ENCODE measurements around the gene KCNK4. TPM values are rescaled to one million over a fixed set of nuclear protein-coding genes. Genes with fewer than 3 reads are reported as not detected.
A peak's percentile ranks its signal among the peaks of the same experiment; 100 is the strongest.

Gene KCNK4
- total and polyA plus RNA-seq, 2 experiments from 2014 or later: 0.13 TPM; not detected in 1

- H3K4me3 ChIP-seq: no peak overlapping the region
- no peaks in the 10 kb centered on the region for H3K79me2 ChIP-seq (ENCODE audit: insufficient read depth)
- no peak for TF ChIP-seq EZH2phosphoT487 (IDR thresholded peaks at IDR 0.05; ENCODE audit: insufficient read depth, low read depth)
- TF ChIP-seq EZH2 (IDR thresholded peaks at IDR 0.05; ENCODE audit: insufficient read depth, poor library complexity, severe bottlenecking): no peak
- H3K27ac ChIP-seq: no peak overlapping the region
- no peaks in the 10 kb centered on the region for H3K9me2 ChIP-seq (ENCODE audit: insufficient read depth)
- peaks cover 9% of the 10 kb centered on the region for H3K4me1 ChIP-seq (ENCODE audit: insufficient read depth)
- no peak overlapping the region for H3K9ac ChIP-seq
- H2AFZ ChIP-seq: no peak overlapping the region
- no peak overlapping the region for H3K4me2 ChIP-seq (ENCODE audit: unreplicated experiment)
- no peaks in the 10 kb centered on the region for H4K20me1 ChIP-seq (ENCODE audit: insufficient read depth)
- in situ Hi-C loops (cut with MboI): no loop called here
- DNase-seq: peak; percentile 39
- 77 to 82% methylated on average over 24 to 29 of the region's 29 CpGs for WGBS, 2 experiments (ENCODE audit: low coverage in 1 of 2, low lambda C conversion rate in 2 of 2, missing lambda C conversion rate in 2 of 2)
- peaks cover 7% of the 10 kb centered on the region; the same call in 1 of the 2 replicates for H3F3A ChIP-seq (ENCODE audit: insufficient read depth)
- H3K36me3 ChIP-seq (ENCODE audit: low read depth): peaks cover 7% of the 10 kb centered on the region; the same call in 1 of the 2 replicates
- no peaks in the 10 kb centered on the region for H3K27me3 ChIP-seq (replicated peaks; ENCODE audit: insufficient read depth)
- no peaks in the 10 kb centered on the region for H3K9me3 ChIP-seq (ENCODE audit: low read depth)
Observed at GRCh38 chr11:64263021-64263946, 27.8 kb upstream of the KCNK4 start.

DNA sequence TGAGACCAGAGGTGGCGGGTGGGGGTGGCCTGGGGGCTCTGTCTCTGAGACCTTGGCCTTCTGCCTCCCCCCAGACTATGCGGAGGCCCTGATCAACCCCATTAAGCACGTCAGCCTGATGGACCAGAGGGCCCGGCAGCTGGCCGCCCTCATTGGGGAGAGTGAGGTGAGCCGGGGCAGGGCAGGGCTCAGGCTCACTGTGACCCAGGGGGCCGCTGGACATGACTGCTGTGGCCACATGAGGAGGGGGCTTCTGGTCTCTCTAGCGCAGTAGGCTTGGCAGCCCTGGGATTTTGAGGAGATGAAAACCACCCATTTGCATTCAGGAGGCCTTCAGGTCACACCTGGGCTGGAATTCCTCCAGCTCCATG is 27.2 kb upstream of the KCNK4 start:
- in situ Hi-C loops (cut with MboI): no loop called here
- no peak overlapping the region for H3K27ac ChIP-seq

DNA sequence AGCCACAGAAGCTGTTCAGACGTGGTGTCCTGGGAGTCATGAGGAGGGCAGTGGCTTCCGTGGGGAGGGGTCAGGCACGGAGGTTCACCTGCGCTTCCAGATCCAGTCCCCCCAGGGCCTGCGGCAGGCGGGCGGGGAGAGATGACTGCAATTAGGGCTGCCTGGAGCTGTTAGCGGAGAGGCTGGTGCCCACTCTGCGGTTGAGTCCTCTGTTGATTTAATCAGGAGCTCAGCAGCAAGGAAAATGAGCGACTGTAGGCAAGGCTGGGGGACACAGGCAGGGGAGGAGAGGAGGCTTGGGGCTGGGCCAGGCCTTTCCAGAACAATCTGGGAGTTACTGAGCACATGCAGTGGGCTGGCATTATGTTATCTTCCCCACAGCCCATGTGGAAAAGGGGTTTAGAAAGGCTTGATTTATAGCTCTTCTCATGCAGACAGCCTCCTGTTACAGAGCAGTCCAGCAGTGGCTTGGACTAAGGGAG is 26.7 kb upstream of the KCNK4 start:
- Histone ChIP-seq H3K9me3 (ENCODE audit: low read depth) (no peaks in the 10 kb centered on the region), H3K27ac (no peak overlapping the region), H3K4me3 (no peak overlapping the region), H3K9me2 (ENCODE audit: insufficient read depth) (no peaks in the 10 kb centered on the region), H3K4me2 (ENCODE audit: unreplicated experiment) (no peak overlapping the region), H3K36me3 (ENCODE audit: low read depth) (peaks cover 7% of the 10 kb centered on the region; the same call in 1 of the 2 replicates), H3K9ac (no peak overlapping the region), H3K4me1 (ENCODE audit: insufficient read depth) (peaks cover 17% of the 10 kb centered on the region), H3F3A (ENCODE audit: insufficient read depth) (peaks cover 7% of the 10 kb centered on the region; the same call in 1 of the 2 replicates), H4K20me1 (ENCODE audit: insufficient read depth) (no peaks in the 10 kb centered on the region), H3K27me3 (replicated peaks; ENCODE audit: insufficient read depth) (no peaks in the 10 kb centered on the region), H3K79me2 (ENCODE audit: insufficient read depth) (no peaks in the 10 kb centered on the region), H2AFZ (no peak overlapping the region)
- no peak for TF ChIP-seq EZH2phosphoT487 (IDR thresholded peaks at IDR 0.05; ENCODE audit: insufficient read depth, low read depth)
- no peak for TF ChIP-seq EZH2 (IDR thresholded peaks at IDR 0.05; ENCODE audit: insufficient read depth, poor library complexity, severe bottlenecking)
- in situ Hi-C loops (cut with MboI): no loop called here
- DNase-seq: no peak
- 89 to 91% methylated on average over 10 of the region's 10 CpGs for WGBS, 2 experiments (ENCODE audit: low coverage in 1 of 2, low lambda C conversion rate in 2 of 2, missing lambda C conversion rate in 2 of 2)

More for the DNA sequence above, 27.2 kb upstream of the KCNK4 start:
- H3K9me2 ChIP-seq (ENCODE audit: insufficient read depth): no peaks in the 10 kb centered on the region
- no peak overlapping the region for H3K4me2 ChIP-seq (ENCODE audit: unreplicated experiment)
- peaks cover 16% of the 10 kb centered on the region for H3K4me1 ChIP-seq (ENCODE audit: insufficient read depth)
- no peak overlapping the region for H2AFZ ChIP-seq
- no peaks in the 10 kb centered on the region for H3K79me2 ChIP-seq (ENCODE audit: insufficient read depth)
- H3K27me3 ChIP-seq (replicated peaks; ENCODE audit: insufficient read depth): no peaks in the 10 kb centered on the region
- TF ChIP-seq EZH2 (IDR thresholded peaks at IDR 0.05; ENCODE audit: insufficient read depth, poor library complexity, severe bottlenecking) (no peak), EZH2phosphoT487 (IDR thresholded peaks at IDR 0.05; ENCODE audit: insufficient read depth, low read depth) (no peak)
- DNase-seq: no peak
- peaks cover 7% of the 10 kb centered on the region; the same call in 1 of the 2 replicates for H3K36me3 ChIP-seq (ENCODE audit: low read depth)
- WGBS, 2 experiments (ENCODE audit: low coverage in 1 of 2, low lambda C conversion rate in 2 of 2, missing lambda C conversion rate in 2 of 2): 91 to 97% methylated on average over 8 of the region's 8 CpGs
- no peak overlapping the region for H3K4me3 ChIP-seq
- H4K20me1 ChIP-seq (ENCODE audit: insufficient read depth): no peaks in the 10 kb centered on the region
- H3K9me3 ChIP-seq (ENCODE audit: low read depth): no peaks in the 10 kb centered on the region
- H3K9ac ChIP-seq: no peak overlapping the region
- peaks cover 7% of the 10 kb centered on the region; the same call in 1 of the 2 replicates for H3F3A ChIP-seq (ENCODE audit: insufficient read depth)

- no peak for DNase-seq
- Histone ChIP-seq H3K4me3 (no peak overlapping the region), H4K20me1 (ENCODE audit: insufficient read depth) (no peaks in the 10 kb centered on the region), H3K79me2 (ENCODE audit: insufficient read depth) (no peaks in the 10 kb centered on the region), H3K4me1 (ENCODE audit: insufficient read depth) (peaks cover 17% of the 10 kb centered on the region), H3K4me2 (ENCODE audit: unreplicated experiment) (no peak overlapping the region), H3K9me3 (ENCODE audit: low read depth) (no peaks in the 10 kb centered on the region), H3K9ac (no peak overlapping the region), H2AFZ (no peak overlapping the region), H3K27ac (no peak overlapping the region), H3K27me3 (replicated peaks; ENCODE audit: insufficient read depth) (no peaks in the 10 kb centered on the region), H3K9me2 (ENCODE audit: insufficient read depth) (no peaks in the 10 kb centered on the region), H3K36me3 (ENCODE audit: low read depth) (peaks cover 7% of the 10 kb centered on the region; the same call in 1 of the 2 replicates), H3F3A (ENCODE audit: insufficient read depth) (peaks cover 10% of the 10 kb centered on the region)
- TF ChIP-seq EZH2phosphoT487 (IDR thresholded peaks at IDR 0.05; ENCODE audit: insufficient read depth, low read depth) (no peak), EZH2 (IDR thresholded peaks at IDR 0.05; ENCODE audit: insufficient read depth, poor library complexity, severe bottlenecking) (no peak)
- in situ Hi-C loops (cut with MboI): no loop called here
- 93% methylated on average over 27 to 35 of the region's 35 CpGs for WGBS, 2 experiments (ENCODE audit: low coverage in 1 of 2, low lambda C conversion rate in 2 of 2, missing lambda C conversion rate in 2 of 2)
Observed at GRCh38 chr11:64265176-64266160, 25.6 kb upstream of the KCNK4 start.
